Stomach (tissue), 4 donors: ENCODE measurements around the gene NBEAL2.

Source experiments
- CTCF ChIP-seq, 7 experiments: fragments of 450-650 bp in 4 of 7; fragments of 200-600 bp in 3 of 7; sonication (generic) in 3 of 7; IDR thresholded peaks; one replicate each; pipeline ENCODE4 v1.5.1; 2016 to 2019; ENCODE audit warnings: antibody characterized with exemption in 7 of 7, control low read depth in 2 of 7, mild to moderate bottlenecking in 1 of 7
- POLR2AphosphoS5 ChIP-seq, 3 donors: sonication (generic); formaldehyde crosslinking; IDR thresholded peaks; one replicate each; pipeline ENCODE4 v1.6.1; 2016; ENCODE audit warnings: antibody characterized with exemption in 3 of 3

- TF ChIP-seq CTCF (IDR thresholded peaks at IDR 0.05) (no peak), POLR2AphosphoS5 (IDR thresholded peaks at IDR 0.05) (no peak)
Observed at GRCh38 chr3:46997453-46998091, 18.1 kb downstream of the NBEAL2 start.
